Measurements from ENCODE around the gene CDC20B. TPM values are rescaled to one million over a fixed set of nuclear protein-coding genes. Genes with fewer than 3 reads are reported as not detected.
"Not testable (repeated sequence)": the region's sequence is repeated elsewhere in the genome, so short reads cannot be mapped to it uniquely, and the experiment has no call there.

The CDC20B gene
- polyA plus RNA-seq, 1 of the 3 experiments (the other 2 are of a cell fraction), result 0.03 TPM

- 11% methylated on average over 5 of the region's 5 CpGs for WGBS (ENCODE audit: low lambda C conversion rate)
- Histone ChIP-seq H4K20me1 (ENCODE audit: insufficient read depth) (no peaks in the 10 kb centered on the region), H3K4me3 (ENCODE audit: low read depth in 2 of 2, low read length in 1 of 2) (no peak overlapping the region), H3K4me1 (ENCODE audit: control insufficient read depth in 1 of 2, insufficient read depth in 2 of 2, low read depth in 1 of 2, low read length in 1 of 2) (no peaks in the 10 kb centered on the region; a peak in 1 of 4 replicates), H3F3A (replicated peaks; ENCODE audit: insufficient read depth) (no peaks in the 10 kb centered on the region), H3K79me2 (ENCODE audit: insufficient read depth) (no peaks in the 10 kb centered on the region), H3K36me3 (replicated peaks in 1 of 2; ENCODE audit: control insufficient read depth in 1 of 2, insufficient read depth in 2 of 2, low read length in 1 of 2) (no peaks in the 10 kb centered on the region), H3K9ac (no peak overlapping the region), H3K4me2 (peak overlapping the region; percentile 4; the same call in 1 of the 2 replicates), H2AFZ (ENCODE audit: low read depth) (0 out of 2 replicates have a peak overlapping the region, but pooled peaks have one; percentile 32), H3K9me2 (no peaks in the 10 kb centered on the region), H3K27me3 (ENCODE audit: insufficient read depth) (no peaks in the 10 kb centered on the region; the same call in 1 of the 2 replicates), H3K9me3 (no peaks in the 10 kb centered on the region), H3K27ac (ENCODE audit: low read depth in 2 of 2, low read length in 1 of 2) (no peak overlapping the region)
- TF ChIP-seq SIN3A (IDR thresholded peaks at IDR 0.05; ENCODE audit: borderline replicate concordance, low read depth, low read length) (no peak), EP300 (IDR thresholded peaks at IDR 0.05; ENCODE audit: borderline replicate concordance in 1 of 2, low read depth in 1 of 2, low read length in 1 of 2) (no peak), MXI1 (IDR thresholded peaks at IDR 0.05; ENCODE audit: low read depth, low read length) (no peak), POLR2AphosphoS5 (IDR thresholded peaks at IDR 0.05; ENCODE audit: low read depth, low read length) (no peak), USF1 (IDR thresholded peaks at IDR 0.05; ENCODE audit: borderline replicate concordance, low read depth) (no peak), TCF12 (IDR thresholded peaks at IDR 0.05) (no peak), GATA2 (CRISPR knock-in tag; IDR thresholded peaks at IDR 0.05) (no peak), RCOR1 (IDR thresholded peaks at IDR 0.05; ENCODE audit: low read length) (no peak), PBX3 (IDR thresholded peaks at IDR 0.05) (no peak), FOSL2 (IDR thresholded peaks at IDR 0.05; ENCODE audit: borderline replicate concordance, low read depth) (no peak), EZH2phosphoT487 (IDR thresholded peaks at IDR 0.05; ENCODE audit: borderline replicate concordance, low read depth) (no peak)
- ChIA-PET POLR2A (no interaction called here), CTCF (no interaction called here)
- DNase-seq, result no peak
Measured at GRCh38 chr5:55101556-55102276, 71.3 kb downstream of the CDC20B start.

- H3K9me2 ChIP-seq; H3K4me3 ChIP-seq (ENCODE audit: low read depth in 2 of 2, low read length in 1 of 2); DNase-seq; H4K20me1 ChIP-seq (ENCODE audit: insufficient read depth); H3K27ac ChIP-seq (ENCODE audit: low read depth in 2 of 2, low read length in 1 of 2); H3K4me2 ChIP-seq; H3F3A ChIP-seq (replicated peaks; ENCODE audit: insufficient read depth); H3K27me3 ChIP-seq (ENCODE audit: insufficient read depth); H3K79me2 ChIP-seq (ENCODE audit: insufficient read depth); H3K9ac ChIP-seq; H2AFZ ChIP-seq (ENCODE audit: low read depth); POLR2A ChIA-PET; H3K9me3 ChIP-seq; CTCF ChIA-PET; H3K4me1 ChIP-seq (ENCODE audit: control insufficient read depth in 1 of 2, insufficient read depth in 2 of 2, low read depth in 1 of 2, low read length in 1 of 2); H3K36me3 ChIP-seq (replicated peaks in 1 of 2; ENCODE audit: control insufficient read depth in 1 of 2, insufficient read depth in 2 of 2, low read length in 1 of 2): not testable (repeated sequence)
Measured at GRCh38 chr5:55101148-55101547, 71.8 kb downstream of the CDC20B start.

Measured in SK-N-SH (cell line).